ENCODE results near the gene TFB1M. TPM values are rescaled to one million over a fixed set of nuclear protein-coding genes. Genes with fewer than 3 reads are reported as not detected.

The TFB1M gene
- total RNA-seq, 1 donor from 2014 or later, result 20.6 TPM

- no peak overlapping the region for H3K4me3 ChIP-seq
- no peaks in the 10 kb centered on the region for H3K27me3 ChIP-seq (ENCODE audit: low read depth)
- H3K4me1 ChIP-seq, result no peaks in the 10 kb centered on the region
- peaks cover 81% of the 10 kb centered on the region for H3K36me3 ChIP-seq
- H3K27ac ChIP-seq, result no peak overlapping the region
- ATAC-seq (no peak), DNase-seq (no peak)
- no peak for TF ChIP-seq CTCF (IDR thresholded peaks at IDR 0.05)
- no peaks in the 10 kb centered on the region for H3K9me3 ChIP-seq
- intact Hi-C loops (cut with DNase I), result no loop called here
These were observed 60.1 kb downstream of the TFB1M start for GRCh38 chr6:155254139-155254538.

- Histone ChIP-seq H3K4me3 (no peak overlapping the region), H3K4me1 (no peaks in the 10 kb centered on the region), H3K9me3 (no peaks in the 10 kb centered on the region), H3K27me3 (ENCODE audit: low read depth) (no peaks in the 10 kb centered on the region), H3K36me3 (peaks cover 73% of the 10 kb centered on the region), H3K27ac (no peak overlapping the region)
- TF ChIP-seq CTCF (IDR thresholded peaks at IDR 0.05), result no peak
- intact Hi-C loops (cut with DNase I), result no loop called here
- DNase-seq, result no peak
- peak in 1 of 2 donors; percentile 77 for ATAC-seq
These were observed 60.9 kb downstream of the TFB1M start for GRCh38 chr6:155253337-155253736.

GRCh38 chr6:155252581-155252980, 61.7 kb downstream of the TFB1M start:
- Histone ChIP-seq H3K27me3 (ENCODE audit: low read depth) (no peaks in the 10 kb centered on the region), H3K4me1 (no peaks in the 10 kb centered on the region), H3K27ac (no peak overlapping the region), H3K9me3 (no peaks in the 10 kb centered on the region), H3K4me3 (no peak overlapping the region), H3K36me3 (peaks cover 65% of the 10 kb centered on the region)
- ATAC-seq (no peak), DNase-seq (no peak)
- no peak for TF ChIP-seq CTCF (IDR thresholded peaks at IDR 0.05)
- intact Hi-C loops (cut with DNase I), result no loop called here

GRCh38 chr6:155250701-155251381, 63.4 kb downstream of the TFB1M start:
- H3K9me3 ChIP-seq, result no peaks in the 10 kb centered on the region
- no peak for DNase-seq
- ATAC-seq, result no peak
- H3K27me3 ChIP-seq (ENCODE audit: low read depth), result no peaks in the 10 kb centered on the region
- intact Hi-C loops (cut with DNase I), result no loop called here
- TF ChIP-seq CTCF (IDR thresholded peaks at IDR 0.05), result no peak
- no peaks in the 10 kb centered on the region for H3K4me1 ChIP-seq
- no peak overlapping the region for H3K27ac ChIP-seq
- no peak overlapping the region for H3K4me3 ChIP-seq
- H3K36me3 ChIP-seq, result peaks cover 48% of the 10 kb centered on the region

- Histone ChIP-seq H3K4me1 (no peaks in the 10 kb centered on the region), H3K9me3 (no peaks in the 10 kb centered on the region), H3K4me3 (peak overlapping the region; percentile 34), H3K27me3 (ENCODE audit: low read depth) (no peaks in the 10 kb centered on the region), H3K36me3 (peaks cover 24% of the 10 kb centered on the region), H3K27ac (peak overlapping the region; percentile 70)
- TF ChIP-seq CTCF (IDR thresholded peaks at IDR 0.05), result peak; percentile 69
- intact Hi-C loops (cut with DNase I), result no loop called here
- peak; percentile 80 for DNase-seq
- ATAC-seq, result peak; percentile 94 to 95
These were observed 66.0 kb downstream of the TFB1M start for GRCh38 chr6:155248008-155249001.
